Activated CD8-positive, alpha-beta memory T cell treated with anti-CD3 and anti-CD28 coated beads, Interleukin-2, amount 50 U/mL, for 1 hour (primary cell): Measurements from ENCODE around the gene OR1E1.
"Not testable (repeated sequence)": the region's sequence is repeated elsewhere in the genome, so short reads cannot be mapped to it uniquely, and the experiment has no call there.

Experiments
- DNase-seq: peaks from one replicate; pipeline ENCODE4 v3.0.0-alpha.2; 2020; ENCODE audit errors: extremely low read depth

The OR1E1 gene, protein sequence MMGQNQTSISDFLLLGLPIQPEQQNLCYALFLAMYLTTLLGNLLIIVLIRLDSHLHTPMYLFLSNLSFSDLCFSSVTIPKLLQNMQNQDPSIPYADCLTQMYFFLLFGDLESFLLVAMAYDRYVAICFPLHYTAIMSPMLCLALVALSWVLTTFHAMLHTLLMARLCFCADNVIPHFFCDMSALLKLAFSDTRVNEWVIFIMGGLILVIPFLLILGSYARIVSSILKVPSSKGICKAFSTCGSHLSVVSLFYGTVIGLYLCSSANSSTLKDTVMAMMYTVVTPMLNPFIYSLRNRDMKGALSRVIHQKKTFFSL

DNA sequence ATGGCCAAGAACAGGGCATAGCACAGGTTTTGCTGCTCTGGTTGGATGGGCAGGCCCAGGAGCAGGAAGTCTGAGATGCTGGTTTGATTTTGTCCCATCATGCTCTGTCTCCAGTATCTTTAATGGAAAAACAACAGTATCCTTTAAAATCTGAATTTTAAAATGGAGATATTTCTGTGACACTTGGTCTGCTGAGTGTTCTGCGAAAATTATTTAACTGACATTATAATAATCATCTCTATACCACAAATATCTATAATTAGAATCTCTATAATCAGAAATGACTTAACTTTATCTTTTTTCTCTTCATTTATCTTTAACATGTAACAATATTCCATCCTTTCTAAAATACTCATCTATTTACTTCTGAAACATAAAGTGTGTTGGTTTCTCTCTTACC, at the start of gene OR1E1:
OR1E1 (minus strand) TSS at position 101 of the 400 bp plus-strand sequence; CDS start at position 101, 0 bp downstream.
- DNase-seq: no peak

DNA sequence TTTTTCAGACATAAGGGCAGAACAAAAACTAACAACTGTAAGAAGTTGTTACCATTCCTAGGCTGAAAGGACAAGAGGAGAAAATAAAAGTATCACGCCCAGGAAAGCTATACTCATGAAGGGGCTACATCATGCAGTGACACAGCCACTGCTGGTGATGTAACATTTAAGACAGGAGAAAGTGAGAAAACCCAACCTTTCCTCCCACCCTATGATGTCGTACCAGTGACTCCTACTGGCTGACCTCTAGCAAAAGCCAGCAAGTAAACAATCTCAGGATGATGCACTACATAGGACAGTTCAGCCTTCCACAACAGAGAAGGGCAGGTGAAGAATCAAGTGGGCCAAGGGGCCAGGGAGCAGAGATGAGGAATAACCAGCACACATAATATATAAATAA, 49.4 kb upstream of the OR1E1 start:
- no peak for DNase-seq

DNA sequence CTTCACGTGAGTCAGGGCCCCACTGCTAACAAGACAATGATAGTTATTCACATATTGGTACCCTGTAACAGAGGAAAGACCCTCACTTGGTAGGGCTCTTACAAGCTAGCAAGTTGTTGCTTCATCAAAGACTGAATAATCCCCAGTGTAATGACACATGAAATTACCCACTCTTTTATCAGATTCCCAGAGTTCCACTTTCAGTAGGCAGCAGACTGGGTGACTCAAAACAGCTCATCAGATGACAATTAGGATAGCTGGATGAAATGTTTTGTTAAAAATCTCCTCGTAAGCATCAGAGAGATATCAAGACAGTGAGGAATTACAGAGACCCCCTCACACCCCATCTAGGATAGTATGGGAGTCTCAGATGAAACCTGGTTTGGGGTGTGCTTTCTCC, 42.2 kb upstream of the OR1E1 start:
- DNase-seq: no peak

DNA sequence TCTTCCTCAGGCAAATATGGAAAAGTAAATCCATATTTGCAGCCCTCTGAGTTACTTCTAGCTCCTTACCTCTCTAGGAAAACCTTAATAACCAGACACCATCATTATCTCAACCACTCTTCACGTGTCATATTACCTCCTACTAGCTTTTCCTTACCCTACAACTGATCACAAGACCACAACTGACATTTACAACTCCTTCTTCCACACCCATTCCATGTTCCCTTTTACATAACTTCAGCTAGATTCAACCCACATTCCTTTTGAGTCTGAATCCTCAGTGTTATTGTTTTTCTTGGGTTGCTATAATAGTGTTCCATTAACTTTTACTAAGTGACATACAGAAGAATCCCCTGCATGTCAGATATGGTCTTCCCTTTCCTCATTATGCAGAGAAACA, 40.2 kb upstream of the OR1E1 start:
- no peak for DNase-seq

DNA sequence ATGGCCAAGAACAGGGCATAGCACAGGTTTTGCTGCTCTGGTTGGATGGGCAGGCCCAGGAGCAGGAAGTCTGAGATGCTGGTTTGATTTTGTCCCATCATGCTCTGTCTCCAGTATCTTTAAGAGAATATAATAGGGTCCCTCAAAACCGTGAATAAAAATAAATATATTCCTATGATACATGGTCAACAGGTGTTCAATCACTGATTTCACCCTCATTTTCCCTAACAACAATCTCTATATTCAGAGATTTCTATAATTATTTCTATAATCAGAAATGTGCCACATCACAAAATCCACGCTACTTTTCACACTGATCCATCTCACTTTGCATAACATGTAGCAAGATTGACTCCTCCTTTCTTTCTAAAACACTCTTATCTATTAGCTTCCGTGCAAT, 35.5 kb upstream of the OR1E1 start, which contains the start of gene OR1E2:
OR1E2 (minus strand) TSS at position 101 of the 400 bp plus-strand sequence; CDS start at position 101, 0 bp downstream.
- DNase-seq: no peak

DNA sequence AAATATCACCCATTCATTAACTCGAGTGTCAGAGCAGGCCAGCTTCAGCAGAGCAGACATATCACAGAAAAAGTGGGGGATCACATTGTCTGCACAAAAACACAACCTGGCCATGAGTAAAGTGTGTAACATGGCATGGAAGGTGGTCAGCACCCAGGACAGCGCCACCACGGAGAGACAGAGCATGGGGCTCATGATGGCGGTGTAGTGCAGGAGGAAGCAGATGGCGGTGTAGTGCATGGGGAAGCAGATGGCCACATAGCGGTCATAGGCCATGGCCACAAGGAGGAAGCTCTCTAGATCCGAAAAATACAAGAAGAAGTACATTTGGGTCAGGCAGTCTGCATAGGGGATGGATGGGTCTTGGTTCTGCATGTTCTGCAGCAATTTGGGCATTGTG, 35.0 kb upstream of the OR1E1 start:
- DNase-seq: not testable (repeated sequence)

DNA sequence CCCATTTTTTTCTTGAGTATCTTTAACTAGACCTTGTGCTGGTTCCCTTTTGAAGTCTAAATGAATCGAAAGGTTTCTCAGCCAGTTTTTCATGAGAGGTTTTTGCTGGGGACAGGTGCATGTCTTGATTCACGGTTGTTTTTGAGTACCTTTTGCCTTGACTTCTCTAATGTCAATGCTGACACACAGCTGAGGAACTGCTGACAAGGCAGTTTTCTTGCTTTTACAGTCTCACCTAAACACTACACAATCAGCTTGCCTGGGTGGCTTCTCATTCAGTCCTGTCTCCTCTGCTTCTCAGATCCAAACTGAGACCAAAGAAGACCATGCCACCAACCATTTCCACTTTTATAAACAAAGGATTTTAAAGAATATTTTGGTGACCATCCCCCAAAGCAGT, 20.0 kb upstream of the OR1E1 start:
- no peak for DNase-seq

DNA sequence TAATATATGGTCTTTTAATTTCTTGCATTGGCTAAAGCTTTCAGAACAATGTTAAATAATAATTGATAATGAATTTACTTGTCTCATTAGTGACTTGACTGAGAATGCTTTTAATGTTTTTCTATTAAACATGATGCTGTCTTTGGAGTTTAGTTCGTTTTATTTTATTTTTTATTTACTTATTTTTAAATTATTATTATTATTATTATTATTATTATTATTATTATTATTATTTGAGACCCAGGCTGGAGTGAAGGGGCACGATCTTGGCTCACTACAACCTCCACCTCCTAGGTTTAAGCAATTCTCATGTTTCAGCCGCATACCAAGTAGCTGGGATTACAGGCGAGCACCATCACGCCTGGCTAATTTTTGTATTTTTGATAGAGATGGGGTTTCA, 17.4 kb upstream of the OR1E1 start:
- DNase-seq: no peak

DNA sequence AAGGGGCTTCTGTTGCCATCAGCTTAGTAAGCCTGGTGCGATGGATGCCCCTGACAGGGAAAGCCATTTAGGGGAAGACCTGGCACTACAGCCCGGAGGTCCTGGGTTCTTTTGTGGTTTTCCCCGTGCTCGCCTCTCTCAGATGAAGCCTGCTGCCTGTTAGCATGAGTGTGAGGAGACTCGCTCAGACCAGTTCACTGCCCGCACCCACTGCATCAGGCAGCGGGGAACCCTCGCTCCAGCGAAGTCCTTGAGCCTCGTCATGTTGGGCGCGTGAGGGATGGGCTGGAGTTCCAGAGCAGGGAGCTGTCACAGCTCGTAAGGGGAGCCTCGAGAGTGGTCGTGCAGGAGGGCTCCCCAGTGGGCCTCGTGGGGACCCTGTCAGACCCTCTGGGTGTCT, 14.0 kb upstream of the OR1E1 start:
- DNase-seq: not testable (repeated sequence)

DNA sequence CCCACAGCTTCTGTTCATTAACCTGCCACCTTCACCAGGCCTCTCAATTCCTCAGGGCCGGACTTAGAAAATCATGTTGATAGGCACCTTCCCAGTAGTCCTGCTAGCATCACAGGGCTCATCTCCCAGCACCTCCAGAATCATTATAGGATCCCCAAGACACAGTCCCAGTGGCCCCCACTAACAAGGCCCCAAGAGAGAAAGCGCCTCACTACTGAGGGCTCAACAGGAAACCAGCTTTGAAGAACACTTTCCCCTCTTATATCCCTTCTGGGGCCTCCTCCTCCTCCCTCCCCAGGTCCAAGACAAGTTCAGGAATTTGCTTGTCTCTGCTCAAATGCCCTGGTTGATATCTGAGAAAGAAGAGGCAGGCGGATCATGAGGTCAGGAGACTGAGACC, 12.9 kb upstream of the OR1E1 start, which contains the start of gene OR3A3:
OR3A3 (plus strand) TSS at position 301 of the 400 bp plus-strand sequence.
- DNase-seq: no peak

DNA sequence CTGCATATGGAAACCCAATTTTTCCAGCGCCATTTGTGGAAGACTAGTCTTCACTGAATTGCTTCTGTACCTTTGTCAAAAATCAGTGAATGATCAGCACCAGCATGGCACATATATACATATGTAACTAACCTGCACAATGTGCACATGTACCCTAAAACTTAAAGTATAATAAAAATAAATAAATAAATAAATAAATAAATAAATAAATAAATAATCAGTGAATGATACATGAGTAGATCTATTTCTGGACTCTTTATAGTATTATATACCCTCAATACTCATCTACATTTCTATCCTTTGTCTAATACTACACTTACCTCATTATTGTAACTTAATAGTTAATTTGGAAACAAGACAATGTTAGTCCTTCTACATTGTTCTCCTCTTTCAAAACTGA, 5.6 kb upstream of the OR1E1 start:
- DNase-seq: not testable (repeated sequence)

DNA sequence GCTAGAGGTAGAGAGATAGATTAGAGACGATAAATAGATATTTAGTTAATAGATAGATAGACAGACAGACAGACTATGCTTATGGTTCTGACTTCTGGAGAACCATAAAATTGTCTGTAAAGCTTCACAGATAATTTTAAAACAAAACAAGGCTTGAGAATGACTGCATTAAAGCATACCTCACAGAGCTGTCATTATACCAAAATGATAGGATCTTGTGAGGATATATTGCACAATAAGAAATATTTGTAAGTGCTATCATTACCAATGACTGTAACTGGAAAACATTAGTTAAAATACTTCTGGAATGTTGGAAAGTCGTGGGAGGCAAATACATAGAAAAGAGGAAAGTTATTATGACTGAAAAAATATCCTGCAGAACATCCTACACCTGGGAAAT, 3.6 kb upstream of the OR1E1 start:
- DNase-seq: no peak

DNA sequence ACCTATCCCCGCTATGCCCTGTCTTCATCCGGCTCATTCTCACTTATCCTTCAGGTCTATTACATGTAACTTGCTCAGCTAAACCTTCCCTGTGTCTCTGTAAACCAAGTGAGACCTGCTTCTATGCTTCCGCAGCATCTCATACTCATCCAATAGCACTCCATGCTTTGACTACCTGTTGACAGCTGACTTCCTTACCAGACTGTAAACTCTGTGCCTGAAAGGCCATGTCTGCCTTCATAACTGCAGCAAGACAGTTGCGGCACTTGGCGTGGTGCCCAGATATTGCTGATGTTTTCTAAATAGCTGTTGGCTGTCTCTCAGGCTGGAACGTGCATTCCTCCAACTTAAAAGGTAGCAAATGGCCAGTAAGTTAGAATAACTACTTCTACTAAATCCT, 1.8 kb upstream of the OR1E1 start:
- DNase-seq: no peak

DNA sequence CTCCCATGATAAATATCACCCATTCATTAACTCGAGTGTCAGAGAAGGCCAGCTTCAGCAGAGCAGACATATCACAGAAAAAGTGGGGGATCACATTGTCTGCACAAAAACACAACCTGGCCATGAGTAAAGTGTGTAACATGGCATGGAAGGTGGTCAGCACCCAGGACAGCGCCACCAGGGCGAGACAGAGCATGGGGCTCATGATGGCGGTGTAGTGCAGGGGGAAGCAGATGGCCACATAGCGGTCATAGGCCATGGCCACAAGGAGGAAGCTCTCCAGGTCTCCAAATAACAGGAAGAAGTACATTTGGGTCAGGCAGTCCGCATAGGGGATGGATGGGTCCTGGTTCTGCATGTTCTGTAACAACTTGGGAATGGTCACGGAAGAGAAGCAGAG, 409 bp downstream of the OR1E1 start:
- not testable (repeated sequence) for DNase-seq

DNA sequence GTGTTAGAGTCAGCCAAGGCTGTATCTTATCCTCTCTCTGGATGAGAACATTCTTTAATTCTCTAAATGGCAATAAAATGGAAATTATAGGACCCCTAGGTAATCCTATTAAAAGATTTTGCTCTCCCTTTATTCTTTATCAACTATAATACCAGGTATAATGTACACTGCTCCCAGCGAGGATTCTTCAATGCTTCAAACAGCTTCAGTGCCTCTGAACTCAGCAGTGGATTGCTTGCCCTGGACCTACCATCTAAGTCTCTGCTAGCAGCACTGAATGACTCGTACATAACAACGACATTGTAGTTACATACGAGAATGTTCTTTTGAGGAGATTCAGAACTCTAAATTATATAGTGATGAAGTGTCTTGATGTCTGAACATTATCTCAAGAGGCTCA, 8.4 kb downstream of the OR1E1 start:
- DNase-seq: no peak

DNA sequence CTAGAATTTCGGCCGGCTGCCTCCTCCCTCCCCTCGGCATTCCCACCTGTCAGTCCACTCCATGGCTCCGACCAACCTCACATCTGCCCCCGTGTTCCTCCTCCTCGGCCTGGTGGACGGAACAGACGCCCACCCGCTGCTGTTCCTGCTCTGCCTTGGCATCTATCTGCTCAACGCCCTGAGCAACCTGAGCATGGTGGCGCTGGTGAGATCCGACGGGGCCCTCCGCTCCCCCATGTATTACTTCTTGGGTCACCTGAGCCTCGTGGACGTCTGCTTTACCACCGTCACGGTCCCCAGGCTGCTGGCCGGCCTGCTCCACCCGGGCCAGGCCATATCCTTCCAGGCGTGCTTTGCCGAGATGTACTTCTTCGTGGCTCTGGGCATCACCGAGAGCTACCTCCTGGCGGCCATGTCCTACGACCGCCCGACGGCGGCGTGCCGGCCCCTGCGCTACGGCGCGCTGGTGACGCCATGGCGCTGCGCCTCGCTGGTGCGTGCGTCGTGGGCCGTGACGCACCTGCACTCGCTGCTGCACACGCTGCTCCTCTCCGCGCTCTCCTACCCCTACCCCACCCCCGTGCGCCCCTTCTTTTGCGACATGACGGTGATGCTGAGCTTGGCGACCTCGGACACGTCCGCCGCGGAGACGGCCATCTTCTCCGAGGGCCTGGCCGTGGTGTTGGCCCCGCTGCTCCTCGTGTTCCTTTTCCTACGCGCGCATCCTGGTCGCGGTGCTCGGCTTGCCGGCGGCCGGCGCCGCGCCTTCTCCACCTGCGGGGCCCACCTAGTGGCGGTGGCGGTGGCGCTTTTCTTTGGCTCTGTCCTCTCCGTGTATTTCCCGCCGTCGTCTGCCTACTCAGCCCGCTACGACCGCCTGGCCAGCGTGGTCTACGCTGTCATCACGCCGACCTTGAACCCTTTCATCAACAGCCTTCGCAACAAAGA, 12.1 kb downstream of the OR1E1 start, which contains the start of gene OR3A2:
OR3A2 (minus strand) TSS at position 440 of the 948 bp plus-strand sequence.
- DNase-seq: no peak

DNA sequence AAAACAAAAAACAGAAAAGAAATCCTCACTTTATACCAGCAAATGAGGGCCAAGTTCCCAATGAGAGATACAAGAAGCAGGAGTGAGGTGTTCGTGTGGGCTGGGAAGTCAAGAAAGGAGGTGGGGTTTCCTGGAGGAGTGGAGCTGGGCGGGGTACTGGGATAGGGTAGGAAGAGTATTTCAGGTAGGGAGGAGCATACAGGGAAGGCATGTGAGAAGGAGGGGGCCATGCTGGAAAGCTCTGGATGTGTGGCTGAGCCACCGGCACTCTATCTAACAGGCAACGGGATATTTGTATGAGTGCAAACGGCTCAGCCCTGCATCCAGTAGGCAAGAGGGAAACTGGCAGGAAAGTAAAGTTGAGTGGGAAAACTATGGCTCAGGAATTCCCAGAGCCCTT, 16.3 kb downstream of the OR1E1 start:
- DNase-seq: no peak

DNA sequence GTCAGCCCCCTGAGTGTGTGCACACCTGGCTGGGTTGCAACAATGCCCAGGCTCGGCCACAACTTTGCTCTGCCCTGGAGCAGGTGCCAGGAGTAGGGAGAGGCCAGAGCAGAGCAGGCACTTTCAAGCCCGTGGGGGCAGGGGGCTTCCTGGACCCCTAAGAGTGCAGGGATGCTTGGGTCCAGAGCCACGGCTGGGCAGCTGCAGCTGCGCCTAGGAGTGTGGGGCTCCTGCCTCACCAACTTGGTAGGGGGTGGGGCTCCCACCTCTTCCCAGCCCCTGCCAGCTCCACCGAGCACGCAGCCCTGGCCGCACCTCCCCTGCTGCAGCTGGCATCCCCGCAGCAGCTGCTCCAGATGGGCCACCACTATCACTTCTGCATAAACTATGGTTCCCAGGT, 19.9 kb downstream of the OR1E1 start:
- no peak for DNase-seq

DNA sequence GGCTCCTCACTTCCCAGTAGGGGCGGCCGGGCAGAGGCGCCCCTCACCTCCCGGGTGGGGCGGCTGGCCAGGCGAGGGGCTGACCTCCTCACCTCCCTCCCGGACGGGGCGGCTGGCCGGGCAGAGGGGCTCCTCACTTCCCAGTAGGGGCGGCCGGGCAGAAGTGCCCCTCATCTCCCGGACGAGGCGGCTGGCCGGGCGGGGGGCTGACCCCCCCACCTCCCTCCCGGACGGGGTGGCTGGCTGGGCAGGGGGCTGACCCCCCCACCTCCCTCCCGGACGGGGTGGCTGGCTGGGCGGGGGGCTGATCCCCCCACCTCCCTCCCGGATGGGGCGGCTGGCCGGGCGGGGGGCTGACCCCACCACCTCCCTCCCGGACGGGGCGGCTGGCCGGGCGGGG, 27.0 kb downstream of the OR1E1 start:
- not testable (repeated sequence) for DNase-seq
